Ishikawa (cell line): Measurements from ENCODE around the gene TIGD1.

ENCODE experiments used
- REST ChIP-seq: IDR thresholded peaks from 2 replicates; pipeline ENCODE4 v1.6.1; 2012; ENCODE audit warnings: low read depth, mild to moderate bottlenecking
- TAF1 ChIP-seq: IDR thresholded peaks from 2 replicates; pipeline ENCODE4 v1.6.1; 2012; ENCODE audit warnings: low read depth, mild to moderate bottlenecking
- USF1 ChIP-seq: IDR thresholded peaks from 2 replicates; pipeline ENCODE4 v1.6.1; 2012
- YY1 ChIP-seq: IDR thresholded peaks from 2 replicates; pipeline ENCODE4 v1.6.1; 2012; ENCODE audit warnings: low read depth

GRCh38 chr2:232573042-232573441 is 22.7 kb upstream of the TIGD1 start:
- TF ChIP-seq YY1 (no peak), USF1 (no peak), REST (no peak), TAF1 (no peak)
